T1000 (cell line): ENCODE results near the gene PTPRQ.
"Not testable (repeated sequence)": the region's sequence is repeated elsewhere in the genome, so short reads cannot be mapped to it uniquely, and the experiment has no call there.

Experiments used
- DNase-seq: peaks from one replicate; lab custom pipeline; 2025; ENCODE audit warnings: mixed read lengths; lab: John Stamatoyannopoulos, UW

Gene PTPRQ

GRCh38 chr12:80443974-80444666, at the start of gene PTPRQ:
Gene PTPRQ (plus strand): TSS chr12:80444235. CDS start chr12:80444346, 111 bp downstream.
- DNase-seq: no peak

- DNase-seq: no peak
These were observed 43.5 kb upstream of the PTPRQ start for GRCh38 chr12:80400571-80400991.

- no peak for DNase-seq
These were observed 42.8 kb upstream of the PTPRQ start for GRCh38 chr12:80401191-80401590.

- DNase-seq: no peak
These were observed 39.4 kb upstream of the PTPRQ start for GRCh38 chr12:80404629-80405028.

GRCh38 chr12:80406253-80406652, 37.8 kb upstream of the PTPRQ start:
- DNase-seq: no peak

- DNase-seq: no peak
These were observed 32.2 kb upstream of the PTPRQ start for GRCh38 chr12:80411787-80412186.

- DNase-seq: no peak
These were observed 31.6 kb upstream of the PTPRQ start for GRCh38 chr12:80412343-80412953.

- no peak for DNase-seq
These were observed 30.6 kb upstream of the PTPRQ start for GRCh38 chr12:80413462-80413861.

GRCh38 chr12:80415466-80415865, 28.6 kb upstream of the PTPRQ start:
- no peak for DNase-seq

- DNase-seq: no peak
These were observed 24.4 kb upstream of the PTPRQ start for GRCh38 chr12:80419644-80420043.

- no peak for DNase-seq
These were observed 24.0 kb upstream of the PTPRQ start for GRCh38 chr12:80420075-80420474.

GRCh38 chr12:80422550-80422949, 21.5 kb upstream of the PTPRQ start:
- no peak for DNase-seq

GRCh38 chr12:80432061-80432460, 12.0 kb upstream of the PTPRQ start:
- DNase-seq: no peak

GRCh38 chr12:80441921-80442320, 2.1 kb upstream of the PTPRQ start:
- DNase-seq: no peak

GRCh38 chr12:80442426-80443222, 1.4 kb upstream of the PTPRQ start:
- DNase-seq: no peak

- no peak for DNase-seq
These were observed 1.2 kb downstream of the PTPRQ start for GRCh38 chr12:80445083-80445793.

- DNase-seq: no peak
These were observed 12.5 kb downstream of the PTPRQ start for GRCh38 chr12:80456513-80456912.

GRCh38 chr12:80460972-80461371, 16.9 kb downstream of the PTPRQ start:
- DNase-seq: no peak

- DNase-seq: not testable (repeated sequence)
These were observed 17.8 kb downstream of the PTPRQ start for GRCh38 chr12:80461851-80462250.

- no peak for DNase-seq
These were observed 25.6 kb downstream of the PTPRQ start for GRCh38 chr12:80469681-80470080.

- DNase-seq: no peak
These were observed 26.4 kb downstream of the PTPRQ start for GRCh38 chr12:80470403-80470802.

- DNase-seq: no peak
These were observed 28.2 kb downstream of the PTPRQ start for GRCh38 chr12:80472236-80472635.
